PC-9 (cell line): Measurements from ENCODE around the gene RBFOX2. TPM values are rescaled to one million over a fixed set of nuclear protein-coding genes. Genes with fewer than 3 reads are reported as not detected.
A peak's percentile ranks its signal among the peaks of the same experiment; 100 is the strongest.

ENCODE experiments used
- BruUV-seq: library from RNA; stranded (reverse); fragments of 400-500 nt; replicated peaks from 2 replicates; lab custom pipeline; 2021; lab: Mats Ljungman, UMichigan
- CTCF ChIA-PET: fragments of 300-600 bp; sonication (Branson Sonifier 250); formaldehyde crosslinking; loops from one replicate; lab custom pipeline; 2022; ENCODE audit warnings: antibody characterized with exemption; lab: Charles Lee
- POLR2A ChIA-PET: fragments of 300-600 bp; sonication (Branson Sonifier 250); formaldehyde crosslinking; loops from one replicate; lab custom pipeline; 2022; ENCODE audit warnings: antibody characterized with exemption; ENCODE audit not compliant: unreplicated experiment; lab: Charles Lee
- DNase-seq, 2 experiments: peaks; one replicate each; pipeline versions ENCODE4 v3.0.0 to v3.0.0-alpha.2; 2015 to 2022; ENCODE audit warnings: mixed read lengths in 1 of 2
- H2AFZ ChIP-seq: fragments of 200-600 bp; sonication (generic); 2 replicates; pipeline ENCODE4 v1.8.1; 2017; ENCODE audit warnings: antibody characterized with exemption
- H3F3A ChIP-seq: fragments of 200-600 bp; sonication (generic); 2 replicates; pipeline ENCODE4 v1.8.1; 2017; ENCODE audit warnings: antibody characterized with exemption, mild to moderate bottlenecking, low read depth; ENCODE audit not compliant: insufficient read depth
- H3K27ac ChIP-seq: fragments of 200-600 bp; sonication (generic); 2 replicates; pipeline ENCODE4 v1.6.1; 2016; ENCODE audit warnings: mixed run types
- H3K27me3 ChIP-seq: fragments of 200-600 bp; sonication (generic); 2 replicates; pipeline ENCODE4 v1.6.1; 2016; ENCODE audit warnings: low read depth, mixed run types; ENCODE audit not compliant: insufficient read depth
- H3K36me3 ChIP-seq: fragments of 200-600 bp; sonication (generic); 2 replicates; pipeline ENCODE4 v1.6.1; 2016; ENCODE audit warnings: low read depth, mixed run types
- H3K4me1 ChIP-seq: fragments of 200-600 bp; sonication (generic); replicated peaks from 2 replicates; pipeline ENCODE4 v1.6.1; 2016; ENCODE audit warnings: mixed run types; ENCODE audit not compliant: insufficient read depth
- H3K4me2 ChIP-seq: fragments of 200-600 bp; sonication (generic); 2 replicates; pipeline ENCODE4 v1.6.1; 2017; ENCODE audit warnings: mixed run types
- H3K4me3 ChIP-seq: fragments of 200-600 bp; sonication (generic); 2 replicates; pipeline ENCODE4 v1.6.1; 2016; ENCODE audit warnings: mixed run types
- H3K79me2 ChIP-seq: fragments of 200-600 bp; sonication (generic); 2 replicates; pipeline ENCODE4 v1.6.1; 2017; ENCODE audit warnings: low read depth, mixed run types
- H3K9me2 ChIP-seq: fragments of 200-600 bp; sonication (generic); 2 replicates; pipeline ENCODE4 v1.8.1; 2017; ENCODE audit warnings: mild to moderate bottlenecking; ENCODE audit not compliant: insufficient read depth
- H3K9me3 ChIP-seq: fragments of 200-600 bp; sonication (generic); 2 replicates; pipeline ENCODE4 v1.8.1; 2016; ENCODE audit warnings: low read depth; ENCODE audit not compliant: insufficient read depth
- H4K20me1 ChIP-seq: fragments of 200-600 bp; sonication (generic); 2 replicates; pipeline ENCODE4 v1.8.1; 2017; ENCODE audit not compliant: insufficient read depth
- EZH2 ChIP-seq: fragments of 200-600 bp; sonication (generic); IDR thresholded peaks from 2 replicates; pipeline ENCODE4 v1.8.0; 2017; ENCODE audit warnings: antibody characterized with exemption, low read depth
- intact Hi-C: fragments of 100-400 bp; cut with micrococcal nuclease; formaldehyde crosslinking; loops from one replicate; pipeline ENCODE4 v1.10.0; 2022; ENCODE audit not compliant: unreplicated experiment
- total RNA-seq: library from RNA; stranded (reverse); gene quantifications from 2 replicates; pipeline ENCODE4 v1.2.3, GENCODE V29; 2021
- TF ChIP-seq, protein P1 (sequence below): fragments of 200-600 bp; sonication (generic); conservative IDR thresholded peaks from 2 replicates; pipeline ENCODE4 v1.6.1; 2017; ENCODE audit warnings: mixed run types, antibody characterized with exemption, mild to moderate bottlenecking, moderate library complexity

The RBFOX2 gene
- total RNA-seq, 1 experiment from 2014 or later, result 109 TPM

DNA sequence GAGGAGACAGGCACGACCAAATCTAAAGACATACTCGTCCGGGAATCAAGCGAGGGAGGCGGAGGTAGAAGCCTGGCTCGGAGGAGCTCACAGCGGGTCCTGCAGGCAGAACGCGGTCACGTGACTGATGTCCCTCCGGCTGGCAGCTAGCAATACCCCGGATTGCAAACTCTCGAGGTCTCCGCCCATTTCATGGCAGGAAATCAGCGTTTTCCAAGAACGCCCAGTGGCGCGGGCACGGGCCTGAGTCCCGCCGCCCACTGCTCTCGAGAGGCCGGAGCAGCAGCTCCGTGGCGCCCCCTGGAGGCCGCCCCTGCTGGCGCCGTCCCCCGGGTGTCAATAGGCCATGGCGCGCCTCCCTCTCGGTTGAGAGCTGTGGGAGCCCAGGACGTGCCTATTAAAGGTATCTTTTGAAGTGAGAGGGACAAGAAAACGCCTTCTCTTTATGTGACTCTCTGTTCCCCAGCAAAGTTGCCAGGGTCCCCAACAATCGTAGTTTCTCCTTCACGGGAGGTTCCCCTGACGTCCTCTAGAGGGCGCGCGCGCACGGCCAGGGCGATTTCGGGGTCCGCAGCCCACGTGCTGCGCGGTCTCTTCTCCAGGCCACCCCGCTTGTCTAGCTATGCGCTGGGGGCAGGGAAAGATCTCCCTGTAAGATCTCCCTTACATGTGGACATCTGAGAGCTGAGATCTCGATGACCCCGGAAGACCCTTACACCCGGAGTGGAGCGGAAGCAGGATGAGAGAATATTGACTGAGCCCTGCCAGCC, 37.3 kb upstream of the RBFOX2 start:
- BruUV-seq, result no TSS peak

DNA sequence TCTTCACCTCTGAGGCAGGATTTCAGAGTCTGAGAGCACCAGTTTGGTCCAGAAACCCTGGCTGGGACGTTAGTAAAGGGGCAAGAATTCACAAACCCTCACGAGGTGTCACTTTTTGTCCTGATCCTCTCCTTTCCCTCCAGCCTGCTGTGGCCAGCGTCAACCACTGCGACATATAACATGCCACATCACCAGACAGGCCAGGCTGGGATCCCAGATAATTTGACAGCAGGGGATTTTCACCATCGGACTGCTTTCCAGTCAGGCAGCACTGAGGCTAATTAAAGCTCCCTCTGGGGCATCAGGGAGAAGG, 36.8 kb upstream of the RBFOX2 start:
- no peaks in the 10 kb centered on the region for H4K20me1 ChIP-seq
- TF ChIP-seq, protein P1, sequence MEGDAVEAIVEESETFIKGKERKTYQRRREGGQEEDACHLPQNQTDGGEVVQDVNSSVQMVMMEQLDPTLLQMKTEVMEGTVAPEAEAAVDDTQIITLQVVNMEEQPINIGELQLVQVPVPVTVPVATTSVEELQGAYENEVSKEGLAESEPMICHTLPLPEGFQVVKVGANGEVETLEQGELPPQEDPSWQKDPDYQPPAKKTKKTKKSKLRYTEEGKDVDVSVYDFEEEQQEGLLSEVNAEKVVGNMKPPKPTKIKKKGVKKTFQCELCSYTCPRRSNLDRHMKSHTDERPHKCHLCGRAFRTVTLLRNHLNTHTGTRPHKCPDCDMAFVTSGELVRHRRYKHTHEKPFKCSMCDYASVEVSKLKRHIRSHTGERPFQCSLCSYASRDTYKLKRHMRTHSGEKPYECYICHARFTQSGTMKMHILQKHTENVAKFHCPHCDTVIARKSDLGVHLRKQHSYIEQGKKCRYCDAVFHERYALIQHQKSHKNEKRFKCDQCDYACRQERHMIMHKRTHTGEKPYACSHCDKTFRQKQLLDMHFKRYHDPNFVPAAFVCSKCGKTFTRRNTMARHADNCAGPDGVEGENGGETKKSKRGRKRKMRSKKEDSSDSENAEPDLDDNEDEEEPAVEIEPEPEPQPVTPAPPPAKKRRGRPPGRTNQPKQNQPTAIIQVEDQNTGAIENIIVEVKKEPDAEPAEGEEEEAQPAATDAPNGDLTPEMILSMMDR, result no peak
- TF ChIP-seq EZH2, result no peak
- no peaks in the 10 kb centered on the region for H3K9me2 ChIP-seq
- peak overlapping the region; percentile 85 for H3K4me2 ChIP-seq
- peak overlapping the region; percentile 85 for H2AFZ ChIP-seq
- H3K4me1 ChIP-seq, result peaks cover 12% of the 10 kb centered on the region
- H3F3A ChIP-seq, result peaks cover 13% of the 10 kb centered on the region; the same call in 1 of the 2 replicates
- ChIA-PET POLR2A (interaction anchor here (0.6 to 1.1 kb wide), 5 partner anchors 9 to 1537 kb away, joined by 3 to 18 read pairs (median 6); partner anchors contain the start of gene RBFOX2), CTCF (interaction anchor here (0.6 to 2.3 kb wide), 19 partner anchors 8 to 714 kb away, joined by 3 to 44 read pairs (median 7); partner anchors contain the start of gene RBFOX2)
- H3K9me3 ChIP-seq, result no peaks in the 10 kb centered on the region
- BruUV-seq, result TSS peak; percentile 97
- peak overlapping the region; percentile 71 for H3K27ac ChIP-seq
- H3K4me3 ChIP-seq, result peak overlapping the region; percentile 76
- H3K36me3 ChIP-seq, result no peaks in the 10 kb centered on the region
- intact Hi-C loops, result loop anchor here (2.0 to 5.0 kb wide), 4 partner anchors 83 to 713 kb away; no protein-coding TSS in a partner anchor
- no peak for DNase-seq
- H3K79me2 ChIP-seq, result no peaks in the 10 kb centered on the region
- no peaks in the 10 kb centered on the region for H3K27me3 ChIP-seq

More for the DNA sequence above, 37.3 kb upstream of the RBFOX2 start:
- H3K9me2 ChIP-seq, result no peaks in the 10 kb centered on the region
- ChIA-PET POLR2A (interaction anchor here (0.6 to 1.1 kb wide), 6 partner anchors 10 to 1536 kb away, joined by 3 to 18 read pairs (median 5); partner anchors contain the start of gene RBFOX2), CTCF (interaction anchor here (0.5 to 2.3 kb wide), 25 partner anchors 9 to 715 kb away, joined by 3 to 44 read pairs (median 6); partner anchors contain the start of gene RBFOX2)
- peak overlapping the region; percentile 76 for H3K4me3 ChIP-seq
- peak overlapping the region; percentile 85 for H3K4me2 ChIP-seq
- peaks cover 12% of the 10 kb centered on the region for H3K4me1 ChIP-seq
- peaks cover 13% of the 10 kb centered on the region; the same call in 1 of the 2 replicates for H3F3A ChIP-seq
- TF ChIP-seq, protein P1, result peak; percentile 100
- TF ChIP-seq EZH2, result no peak
- H3K27ac ChIP-seq, result peak overlapping the region; percentile 71
- H3K27me3 ChIP-seq, result no peaks in the 10 kb centered on the region
- H2AFZ ChIP-seq, result peak overlapping the region; percentile 85
- intact Hi-C loops, result loop anchor here (1.0 to 5.0 kb wide), 8 partner anchors 37 to 714 kb away; no protein-coding TSS in a partner anchor
- H3K9me3 ChIP-seq, result no peaks in the 10 kb centered on the region
- DNase-seq, result peak; percentile 88 to 95
- H3K36me3 ChIP-seq, result no peaks in the 10 kb centered on the region
- no peaks in the 10 kb centered on the region for H3K79me2 ChIP-seq
- no peaks in the 10 kb centered on the region for H4K20me1 ChIP-seq

DNA sequence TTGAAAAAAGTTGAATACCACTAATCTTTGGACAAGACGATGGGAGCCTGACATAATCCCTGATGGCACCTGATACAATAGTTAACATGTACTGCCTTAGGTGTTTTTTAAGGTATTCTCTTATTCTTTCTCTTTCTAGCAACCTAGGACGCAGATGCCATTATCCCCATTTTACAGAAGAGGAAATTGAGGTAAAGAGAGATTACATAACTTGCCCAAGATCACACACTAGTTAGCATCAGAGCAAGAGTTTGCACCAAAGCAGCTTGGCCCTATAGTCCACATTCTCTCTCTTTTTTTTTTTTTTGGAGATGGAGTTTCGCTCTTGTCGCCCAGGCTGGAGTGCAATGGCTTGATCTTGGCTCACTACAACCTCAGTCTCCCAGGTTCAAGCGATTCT, 35.7 kb upstream of the RBFOX2 start:
- DNase-seq, result no peak
- ChIA-PET CTCF (interaction anchor here (1.1 to 2.3 kb wide), 2 partner anchors 36 to 147 kb away, joined by 3 to 44 read pairs; partner anchors contain the start of gene RBFOX2), POLR2A (no interaction called here)
- TF ChIP-seq, protein P1, result no peak
- TF ChIP-seq EZH2, result no peak
- Histone ChIP-seq H3K4me1 (peaks cover 12% of the 10 kb centered on the region), H3K9me2 (no peaks in the 10 kb centered on the region), H3K9me3 (no peaks in the 10 kb centered on the region), H3K4me2 (no peak overlapping the region), H4K20me1 (no peaks in the 10 kb centered on the region), H3K79me2 (no peaks in the 10 kb centered on the region), H2AFZ (no peak overlapping the region), H3K27ac (no peak overlapping the region), H3K27me3 (no peaks in the 10 kb centered on the region), H3K36me3 (no peaks in the 10 kb centered on the region), H3F3A (peaks cover 13% of the 10 kb centered on the region; the same call in 1 of the 2 replicates), H3K4me3 (no peak overlapping the region)
- BruUV-seq, result no TSS peak
- intact Hi-C loops, result loop anchor here (2.0 kb wide), 1 partner anchor 634 kb away; no protein-coding TSS in a partner anchor
